Astrocyte (in vitro differentiated cells and primary cell): ENCODE data around the gene CD19. TPM values are rescaled to one million over a fixed set of nuclear protein-coding genes. Genes with fewer than 3 reads are reported as not detected.

ENCODE experiments used
- DNase-seq: peaks from one replicate; pipeline ENCODE4 v3.0.0-alpha.2; 2010; ENCODE audit warnings: low read depth
- FAIRE-seq: peaks from 2 replicates; lab custom pipeline; 2011; peaks lifted over from hg19 to GRCh38; lab: Jason Lieb, UNC
- H2AFZ ChIP-seq: 2 replicates; pipeline ENCODE4 v1.6.0; 2012; ENCODE audit warnings: low read depth, low read length, inconsistent platforms
- H3K27ac ChIP-seq: 2 replicates; pipeline ENCODE4 v1.5.1; 2011; ENCODE audit warnings: low read depth, low read length, inconsistent platforms
- H3K27me3 ChIP-seq: 2 replicates; pipeline ENCODE4 v1.6.0; 2011; ENCODE audit warnings: low read length, inconsistent platforms; ENCODE audit not compliant: insufficient read depth
- H3K36me3 ChIP-seq: 2 replicates; pipeline ENCODE4 v1.5.1; 2011; ENCODE audit warnings: low read length, inconsistent platforms; ENCODE audit not compliant: insufficient read depth
- H3K4me1 ChIP-seq: 2 replicates; pipeline ENCODE4 v1.5.1; 2011; ENCODE audit warnings: low read length, inconsistent platforms; ENCODE audit not compliant: insufficient read depth
- H3K4me2 ChIP-seq: 2 replicates; pipeline ENCODE4 v1.6.0; 2012; ENCODE audit warnings: low read length, inconsistent platforms
- H3K4me3 ChIP-seq: 2 replicates; pipeline ENCODE4 v1.5.1; 2011; ENCODE audit warnings: low read depth, mild to moderate bottlenecking, low read length, inconsistent platforms; ENCODE audit not compliant: insufficient read depth
- H3K79me2 ChIP-seq: 2 replicates; pipeline ENCODE4 v1.6.0; 2012; ENCODE audit warnings: mild to moderate bottlenecking, low read length, inconsistent platforms; ENCODE audit not compliant: insufficient read depth
- H3K9ac ChIP-seq: 2 replicates; pipeline ENCODE4 v1.6.0; 2012; ENCODE audit warnings: mild to moderate bottlenecking, low read length, inconsistent platforms
- H3K9me3 ChIP-seq: 2 replicates; pipeline ENCODE4 v1.5.1; 2012; ENCODE audit warnings: low read depth, mild to moderate bottlenecking, low read length, inconsistent platforms; ENCODE audit not compliant: insufficient read depth
- H4K20me1 ChIP-seq: 2 replicates; pipeline ENCODE4 v1.6.0; 2012; ENCODE audit warnings: low read length, inconsistent platforms; ENCODE audit not compliant: insufficient read depth
- H3K27ac Mint-ChIP-seq: one replicate; pipeline ENCODE4 v1.8.0; 2021; ENCODE audit warnings: mild to moderate bottlenecking, mixed read lengths; ENCODE audit not compliant: unreplicated experiment
- H3K27me3 Mint-ChIP-seq: one replicate; pipeline ENCODE4 v1.8.0; 2021; ENCODE audit warnings: low read depth, mixed read lengths; ENCODE audit not compliant: unreplicated experiment
- H3K36me3 Mint-ChIP-seq: one replicate; pipeline ENCODE4 v1.8.0; 2021; ENCODE audit warnings: low read depth, mixed read lengths; ENCODE audit not compliant: unreplicated experiment
- H3K4me1 Mint-ChIP-seq: one replicate; pipeline ENCODE4 v1.8.0; 2021; ENCODE audit warnings: low read depth, mixed read lengths; ENCODE audit not compliant: unreplicated experiment
- H3K4me3 Mint-ChIP-seq: one replicate; pipeline ENCODE4 v1.8.0; 2021; ENCODE audit warnings: mild to moderate bottlenecking, moderate library complexity, mixed read lengths; ENCODE audit not compliant: unreplicated experiment
- H3K9me3 Mint-ChIP-seq: one replicate; pipeline ENCODE4 v1.8.0; 2021; ENCODE audit warnings: mild to moderate bottlenecking, mixed read lengths; ENCODE audit not compliant: unreplicated experiment
- EZH2 ChIP-seq: IDR thresholded peaks from 2 replicates; pipeline ENCODE4 v1.6.1; 2012; ENCODE audit warnings: mild to moderate bottlenecking, low read length, inconsistent platforms; ENCODE audit not compliant: insufficient read depth
- total RNA-seq: library from RNA; stranded (reverse); gene quantifications from 2 replicates; pipeline ENCODE4 v1.2.1, GENCODE V29; 2021
- TF ChIP-seq, protein P1 (sequence below): IDR thresholded peaks from 2 replicates; pipeline ENCODE4 v1.5.1; 2011; ENCODE audit warnings: low read depth, mild to moderate bottlenecking, inconsistent platforms, low read length, moderate library complexity; ENCODE audit not compliant: insufficient read depth

CD19 gene
- total RNA-seq, 1 donor from 2014 or later: not detected

DNA sequence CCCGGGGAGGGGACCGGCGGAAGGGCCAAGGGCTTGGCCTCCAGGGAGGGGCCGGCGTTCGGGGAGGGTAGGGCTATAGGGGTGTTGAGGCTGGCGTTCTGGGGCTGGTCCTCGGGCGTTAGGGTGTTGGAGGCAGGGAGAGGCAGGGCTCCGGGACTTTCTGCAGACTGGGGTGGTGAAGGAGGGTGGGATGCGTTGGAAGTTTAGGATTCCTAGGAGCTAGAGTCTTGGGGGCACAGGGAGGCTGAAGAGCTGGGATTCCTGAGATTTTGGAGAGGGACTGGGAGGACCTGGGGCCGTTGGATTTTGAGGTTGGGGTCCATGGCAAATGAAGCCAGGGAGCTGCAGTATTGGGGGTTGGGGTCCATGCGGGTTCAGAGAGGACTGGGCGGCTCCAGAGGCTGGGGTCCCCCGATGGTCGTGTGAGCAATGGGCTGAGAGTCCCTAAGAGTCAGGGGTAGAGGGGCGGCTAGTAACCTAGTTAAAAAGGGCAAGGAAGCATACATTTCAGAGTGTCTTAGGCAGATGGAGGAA, 19.7 kb downstream of the CD19 start:
- H3K36me3 ChIP-seq: peaks cover 20% of the 10 kb centered on the region
- Mint-ChIP-seq H3K27me3 (peaks cover 5% of the 10 kb centered on the region), H3K36me3 (peaks cover 5% of the 10 kb centered on the region), H3K9me3 (no peaks in the 10 kb centered on the region), H3K4me1 (peaks cover 5% of the 10 kb centered on the region), H3K4me3 (peak overlapping the region; percentile 90), H3K27ac (peak overlapping the region; percentile 68)
- peak overlapping the region; percentile 53 for H3K27ac ChIP-seq
- peaks cover 8% of the 10 kb centered on the region for H3K4me1 ChIP-seq
- H3K4me3 ChIP-seq: peak overlapping the region; percentile 71
- H3K27me3 ChIP-seq: no peaks in the 10 kb centered on the region
- DNase-seq (no peak), FAIRE-seq (no peak)
- peaks cover 27% of the 10 kb centered on the region for H3K79me2 ChIP-seq
- TF ChIP-seq, protein P1, sequence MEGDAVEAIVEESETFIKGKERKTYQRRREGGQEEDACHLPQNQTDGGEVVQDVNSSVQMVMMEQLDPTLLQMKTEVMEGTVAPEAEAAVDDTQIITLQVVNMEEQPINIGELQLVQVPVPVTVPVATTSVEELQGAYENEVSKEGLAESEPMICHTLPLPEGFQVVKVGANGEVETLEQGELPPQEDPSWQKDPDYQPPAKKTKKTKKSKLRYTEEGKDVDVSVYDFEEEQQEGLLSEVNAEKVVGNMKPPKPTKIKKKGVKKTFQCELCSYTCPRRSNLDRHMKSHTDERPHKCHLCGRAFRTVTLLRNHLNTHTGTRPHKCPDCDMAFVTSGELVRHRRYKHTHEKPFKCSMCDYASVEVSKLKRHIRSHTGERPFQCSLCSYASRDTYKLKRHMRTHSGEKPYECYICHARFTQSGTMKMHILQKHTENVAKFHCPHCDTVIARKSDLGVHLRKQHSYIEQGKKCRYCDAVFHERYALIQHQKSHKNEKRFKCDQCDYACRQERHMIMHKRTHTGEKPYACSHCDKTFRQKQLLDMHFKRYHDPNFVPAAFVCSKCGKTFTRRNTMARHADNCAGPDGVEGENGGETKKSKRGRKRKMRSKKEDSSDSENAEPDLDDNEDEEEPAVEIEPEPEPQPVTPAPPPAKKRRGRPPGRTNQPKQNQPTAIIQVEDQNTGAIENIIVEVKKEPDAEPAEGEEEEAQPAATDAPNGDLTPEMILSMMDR: no peak
- no peak for TF ChIP-seq EZH2
- H3K4me2 ChIP-seq: peak overlapping the region; percentile 94
- no peaks in the 10 kb centered on the region for H3K9me3 ChIP-seq
- H2AFZ ChIP-seq: peak overlapping the region; percentile 82
- H3K9ac ChIP-seq: peak overlapping the region; percentile 82
- peaks cover 10% of the 10 kb centered on the region for H4K20me1 ChIP-seq

DNA sequence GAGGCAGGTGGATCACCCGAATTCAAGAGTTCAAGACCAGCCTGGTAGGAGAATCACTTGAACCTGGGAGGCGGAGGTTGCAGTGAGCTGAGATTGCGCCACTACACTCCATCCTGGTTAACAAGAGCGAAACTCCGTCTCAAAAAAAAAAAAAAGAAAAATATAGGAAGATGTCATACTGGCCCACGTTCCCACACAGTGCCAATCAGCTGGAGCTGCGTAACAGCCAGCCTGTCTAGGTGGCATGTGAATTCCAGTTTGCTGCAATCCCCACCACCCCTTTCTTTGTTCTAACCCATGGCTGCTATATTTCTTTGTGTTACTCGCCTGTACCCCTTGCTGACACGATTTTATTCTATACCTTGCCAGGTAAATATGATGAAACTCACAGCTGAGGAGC, 26.4 kb downstream of the CD19 start:
- DNase-seq (no peak), FAIRE-seq (no peak)
- Histone ChIP-seq H3K9me3 (no peaks in the 10 kb centered on the region), H3K4me2 (no peak overlapping the region), H3K9ac (no peak overlapping the region), H3K27ac (no peak overlapping the region), H4K20me1 (no peaks in the 10 kb centered on the region), H2AFZ (no peak overlapping the region), H3K79me2 (peaks cover 4% of the 10 kb centered on the region), H3K36me3 (peaks cover 36% of the 10 kb centered on the region), H3K4me1 (no peaks in the 10 kb centered on the region), H3K27me3 (no peaks in the 10 kb centered on the region), H3K4me3 (no peak overlapping the region)
- Mint-ChIP-seq H3K27ac (no peak overlapping the region), H3K4me3 (no peak overlapping the region), H3K9me3 (no peaks in the 10 kb centered on the region), H3K4me1 (no peaks in the 10 kb centered on the region), H3K27me3 (no peaks in the 10 kb centered on the region), H3K36me3 (peaks cover 17% of the 10 kb centered on the region)
- no peak for TF ChIP-seq EZH2
- TF ChIP-seq, protein P1: no peak

DNA sequence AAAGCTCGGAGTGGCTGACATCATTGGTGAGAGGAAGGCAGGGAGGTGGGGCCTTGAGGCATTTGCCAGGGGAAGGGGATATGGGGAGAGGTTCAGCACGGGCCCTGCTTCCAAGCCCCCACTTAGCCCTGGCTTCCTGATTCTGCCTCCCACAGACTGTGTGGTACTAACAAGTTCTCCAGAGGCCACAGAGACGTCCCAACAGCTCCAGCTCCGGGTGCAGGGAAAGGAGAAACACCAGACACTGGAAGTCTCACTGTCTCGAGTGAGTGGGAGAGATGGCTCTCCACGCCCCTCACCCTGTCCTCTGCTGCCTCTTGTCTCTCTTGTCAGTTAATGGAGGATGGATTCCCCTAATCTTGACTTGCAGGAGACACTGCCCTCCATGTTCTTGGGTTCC, 27.1 kb downstream of the CD19 start:
- Histone ChIP-seq H2AFZ (no peak overlapping the region), H3K4me1 (no peaks in the 10 kb centered on the region), H3K4me2 (no peak overlapping the region), H3K79me2 (no peaks in the 10 kb centered on the region), H3K9me3 (no peaks in the 10 kb centered on the region), H3K4me3 (no peak overlapping the region), H3K9ac (no peak overlapping the region), H4K20me1 (no peaks in the 10 kb centered on the region), H3K27me3 (no peaks in the 10 kb centered on the region), H3K36me3 (peaks cover 34% of the 10 kb centered on the region), H3K27ac (no peak overlapping the region)
- no peak for TF ChIP-seq EZH2
- TF ChIP-seq, protein P1: no peak
- no peaks in the 10 kb centered on the region for H3K27me3 Mint-ChIP-seq
- no peak overlapping the region for H3K4me3 Mint-ChIP-seq
- DNase-seq (no peak), FAIRE-seq (no peak)
- H3K9me3 Mint-ChIP-seq: no peaks in the 10 kb centered on the region
- peaks cover 20% of the 10 kb centered on the region for H3K36me3 Mint-ChIP-seq
- no peaks in the 10 kb centered on the region for H3K4me1 Mint-ChIP-seq
- H3K27ac Mint-ChIP-seq: no peak overlapping the region
